Activated naive CD4-positive, alpha-beta T cell treated with Interleukin-2 at 50 U/mL for 16 hours (primary cell): Measurements from ENCODE around the gene RCN1.
"Not testable (repeated sequence)": the region's sequence is repeated elsewhere in the genome, so short reads cannot be mapped to it uniquely, and the experiment has no call there.

ENCODE experiments used
- DNase-seq: peaks from one replicate; pipeline ENCODE4 v3.0.0-alpha.2; 2020

RCN1 gene

DNA sequence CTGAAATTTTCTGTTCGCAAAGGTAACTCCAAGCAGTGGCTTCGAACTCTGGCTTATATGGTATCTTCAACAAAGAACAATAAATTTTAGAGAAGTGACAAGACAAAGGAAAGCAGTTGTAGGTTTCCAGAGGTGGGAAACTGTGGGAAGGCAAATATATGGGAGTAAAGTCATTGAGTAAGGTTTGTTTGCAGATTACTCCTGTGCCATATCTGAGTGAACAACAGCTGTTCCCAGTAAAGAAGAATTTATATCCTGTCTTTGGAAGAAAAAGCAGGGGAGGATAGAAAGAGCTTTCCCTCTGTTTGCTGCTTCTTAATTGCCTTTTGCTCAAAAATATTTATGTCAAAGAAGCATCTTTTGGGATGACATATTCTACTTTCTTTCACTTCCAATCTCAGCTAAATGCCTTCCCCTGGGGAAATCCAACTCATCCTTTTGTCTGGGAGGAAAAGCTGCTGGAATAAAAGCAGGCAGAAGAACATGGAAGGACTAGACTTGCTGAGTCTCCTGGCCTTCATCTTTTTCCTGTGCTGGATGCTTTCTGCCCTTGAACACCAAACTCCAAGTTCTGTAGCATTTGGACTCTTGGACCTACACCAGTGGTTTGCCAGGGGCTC is 10.4 kb upstream of the RCN1 start:
- DNase-seq, result no peak

GRCh38 chr11:32081129-32081641 is 9.7 kb upstream of the RCN1 start:
- no peak for DNase-seq

DNA sequence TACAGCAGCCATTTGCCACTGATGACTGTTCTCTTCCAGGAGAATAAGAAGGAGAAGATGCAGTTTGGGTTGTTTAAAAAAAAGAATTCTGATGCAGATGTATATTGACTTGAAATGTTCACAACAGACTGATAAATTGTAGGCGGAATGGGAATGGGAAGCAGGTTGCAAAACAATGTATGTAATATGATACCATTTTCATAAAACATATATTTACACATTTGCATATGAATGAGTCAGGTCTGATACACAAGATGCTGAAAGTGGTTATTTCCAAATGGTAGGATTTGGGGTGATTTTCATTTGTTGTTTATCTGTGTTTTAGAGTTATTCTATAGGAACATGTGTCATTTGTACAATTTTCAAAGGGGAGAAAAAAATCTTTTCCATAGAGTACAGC is 9.0 kb upstream of the RCN1 start:
- DNase-seq, result no peak

DNA sequence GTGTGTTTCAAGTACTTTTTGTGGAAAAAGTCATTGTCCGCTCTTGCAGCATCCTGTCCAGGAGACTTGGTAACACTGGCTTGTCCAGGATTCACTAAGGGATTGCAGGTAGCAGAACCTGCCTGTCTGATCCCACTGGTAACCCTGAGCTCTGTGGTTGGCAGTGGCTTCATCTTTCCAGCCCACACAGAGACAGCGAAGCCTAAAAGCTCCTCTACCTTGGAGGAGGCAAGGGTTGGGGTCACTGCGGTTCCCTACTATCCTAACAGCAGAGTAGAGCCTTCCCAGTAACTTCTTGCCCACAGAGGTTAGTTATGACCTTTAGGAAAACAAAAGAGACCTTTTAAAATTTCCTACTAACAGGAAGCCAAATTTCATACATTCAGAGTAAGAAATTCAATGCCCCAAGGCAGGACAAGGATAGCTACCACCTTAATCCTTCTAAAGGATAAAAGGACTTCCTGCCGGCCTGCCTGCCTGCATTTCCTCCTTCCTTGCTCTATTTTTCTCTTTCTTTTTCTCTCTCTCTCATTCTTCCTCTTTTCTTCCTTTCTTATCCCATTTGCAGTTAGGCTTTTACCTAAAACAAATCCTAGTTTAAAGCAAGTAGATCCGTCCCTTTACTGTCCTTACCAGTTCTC is 8.4 kb upstream of the RCN1 start:
- no peak for DNase-seq

GRCh38 chr11:32087597-32087996 is 3.3 kb upstream of the RCN1 start:
- DNase-seq, result no peak

DNA sequence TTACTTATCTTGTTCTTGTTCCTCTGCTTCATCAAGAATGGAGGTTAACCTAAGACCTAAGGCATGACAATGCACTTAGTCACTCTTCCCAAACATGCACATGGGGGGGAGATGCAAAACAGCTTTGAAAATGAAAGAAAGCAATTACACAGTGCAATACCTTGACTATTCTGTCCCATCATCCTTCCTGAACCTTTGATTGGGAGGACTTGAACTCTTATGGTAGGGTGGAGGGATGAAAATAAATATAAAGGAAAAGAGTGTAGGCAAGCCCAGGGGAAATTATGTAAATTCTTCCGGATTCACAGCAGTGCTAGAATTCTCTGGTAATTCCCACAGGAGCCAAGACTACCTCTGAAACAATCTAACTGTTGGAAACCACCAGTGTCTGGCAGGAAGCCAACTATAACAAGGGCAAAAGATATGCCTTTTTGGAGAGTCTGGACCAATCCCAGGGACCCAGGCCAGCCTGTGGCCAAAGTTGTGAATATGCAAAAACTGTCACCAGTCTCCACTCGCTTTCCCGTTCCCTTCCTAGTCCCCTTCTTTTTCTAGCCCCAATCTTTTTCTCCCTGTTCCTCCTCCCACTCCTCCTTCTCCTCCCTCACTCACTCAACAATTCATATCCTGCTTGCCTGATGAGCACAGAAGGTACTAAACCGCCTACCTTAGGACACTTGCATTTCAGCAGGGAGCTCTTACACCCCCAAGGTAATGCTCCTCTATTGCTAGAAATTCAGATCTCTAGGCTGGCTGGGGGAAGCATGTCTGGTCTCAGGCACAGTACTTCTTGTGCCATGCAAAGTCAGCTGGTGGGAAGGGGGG is 2.5 kb upstream of the RCN1 start:
- no peak for DNase-seq

DNA sequence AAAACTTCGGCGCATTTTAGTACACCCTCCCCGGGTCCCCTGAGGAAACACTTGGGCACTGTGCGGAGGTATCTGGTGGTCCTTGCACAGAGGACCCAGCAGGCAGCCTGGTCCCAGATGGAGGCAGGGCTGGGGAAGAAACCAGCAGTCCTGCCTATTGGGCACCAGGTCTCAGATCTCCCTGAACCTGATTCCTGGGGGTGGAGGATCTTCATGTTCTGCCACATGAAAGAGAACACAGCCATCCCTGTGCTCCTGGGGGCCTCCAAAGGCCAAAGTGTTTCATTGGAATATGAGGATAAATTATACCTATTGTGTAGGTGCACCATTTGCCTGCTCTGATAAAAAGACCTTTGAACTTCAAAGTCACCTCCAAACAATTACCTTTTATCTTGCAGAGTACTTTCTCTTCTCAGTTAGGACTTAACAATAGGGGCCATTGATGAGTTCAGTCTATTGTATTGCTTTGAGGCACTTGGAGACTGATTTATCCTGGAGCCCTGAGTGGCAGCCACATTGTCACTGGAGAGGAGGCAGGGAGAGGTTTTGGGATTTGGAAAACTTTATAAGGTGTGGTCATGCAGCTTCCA is 1.8 kb downstream of the RCN1 start:
- DNase-seq, result no peak

DNA sequence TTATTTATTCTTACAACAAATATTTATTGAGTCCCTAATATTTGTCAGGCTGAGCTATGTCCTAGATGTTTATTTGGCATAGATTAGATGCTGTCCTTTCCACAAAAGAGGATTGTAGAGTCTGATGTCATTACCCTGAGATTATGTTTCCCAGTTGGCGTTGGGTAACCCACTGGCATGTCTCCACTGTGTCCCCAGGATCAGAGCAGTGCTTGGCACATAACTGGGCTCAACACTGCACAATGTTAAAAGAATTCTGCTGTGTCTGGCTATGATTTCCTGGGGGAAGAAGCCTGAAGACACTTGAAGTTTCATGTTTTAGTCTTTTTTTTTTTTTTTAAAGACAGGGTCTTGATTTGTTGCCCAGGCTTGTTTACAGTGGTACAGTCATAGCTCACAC is 4.0 kb downstream of the RCN1 start:
- no peak for DNase-seq

GRCh38 chr11:32098142-32098903 is 7.4 kb downstream of the RCN1 start:
- no peak for DNase-seq

GRCh38 chr11:32099516-32099915 is 8.6 kb downstream of the RCN1 start:
- DNase-seq, result no peak

GRCh38 chr11:32100495-32100894 is 9.6 kb downstream of the RCN1 start:
- DNase-seq, result no peak

GRCh38 chr11:32101791-32102190 is 10.9 kb downstream of the RCN1 start:
- no peak for DNase-seq

DNA sequence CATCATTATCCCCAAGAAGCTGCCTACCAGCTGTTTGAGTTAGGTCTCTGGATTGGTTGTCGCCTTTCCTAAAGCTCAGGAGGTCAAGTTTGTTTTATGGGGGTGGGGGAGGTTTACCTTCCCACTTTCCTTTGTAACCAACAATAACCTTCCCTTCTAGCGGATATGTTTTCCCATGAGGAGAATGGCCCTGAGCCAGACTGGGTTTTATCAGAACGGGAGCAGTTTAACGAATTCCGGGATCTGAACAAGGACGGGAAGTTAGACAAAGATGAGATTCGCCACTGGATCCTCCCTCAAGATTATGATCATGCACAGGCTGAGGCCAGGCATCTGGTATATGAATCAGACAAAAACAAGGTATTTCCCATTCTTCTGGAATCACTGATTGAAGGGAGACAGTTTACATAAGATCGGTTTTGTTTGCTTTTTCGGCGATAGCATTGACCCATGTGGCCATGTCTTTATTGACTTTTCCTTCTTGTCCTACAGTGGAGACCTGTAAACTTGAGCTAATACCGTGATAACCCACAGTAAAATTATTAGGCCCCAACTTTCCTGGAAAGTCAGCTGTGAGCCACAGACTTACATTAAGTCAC is 12.3 kb downstream of the RCN1 start:
- not testable (repeated sequence) for DNase-seq

DNA sequence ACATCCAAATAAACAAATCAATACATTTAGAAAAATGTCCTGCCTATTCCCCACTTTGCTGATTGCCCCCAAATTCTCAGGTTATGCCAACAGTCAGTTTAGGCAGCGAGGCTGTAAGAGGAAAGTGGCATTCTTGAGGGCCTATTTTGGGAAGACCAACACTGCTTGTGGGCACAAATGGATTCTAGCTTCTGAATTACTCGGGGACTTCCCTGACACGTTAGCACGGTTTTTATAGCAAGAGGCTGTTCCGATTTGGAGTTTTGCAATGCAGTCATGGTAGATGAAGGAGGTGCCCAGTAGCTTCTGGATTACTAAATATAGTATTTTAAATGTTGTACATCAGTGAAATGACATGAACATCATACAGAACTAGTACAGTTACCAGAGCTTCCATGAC is 13.1 kb downstream of the RCN1 start:
- no peak for DNase-seq

- no peak for DNase-seq
Observed at GRCh38 chr11:32105871-32106560, 15.1 kb downstream of the RCN1 start.

GRCh38 chr11:32107647-32108046 is 16.8 kb downstream of the RCN1 start:
- no peak for DNase-seq

DNA sequence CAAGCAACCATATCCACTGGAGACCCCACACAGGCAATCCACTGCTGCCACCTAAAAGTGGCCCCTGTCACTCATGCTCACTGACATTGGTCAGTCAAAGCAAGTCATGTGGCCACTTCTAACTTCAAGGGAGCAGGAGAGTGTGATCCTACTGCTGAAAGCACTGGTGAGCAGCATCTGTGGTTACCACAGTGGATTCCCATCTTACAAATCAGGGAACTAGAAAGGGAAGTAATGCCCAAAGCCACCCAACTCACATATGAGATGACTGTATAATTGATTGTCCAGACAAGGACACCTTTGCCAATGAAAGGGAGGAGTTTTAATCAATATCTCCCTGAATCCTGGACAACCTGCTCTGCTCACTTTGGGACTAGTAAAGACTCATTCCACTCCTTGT is 17.7 kb downstream of the RCN1 start:
- DNase-seq, result no peak

DNA sequence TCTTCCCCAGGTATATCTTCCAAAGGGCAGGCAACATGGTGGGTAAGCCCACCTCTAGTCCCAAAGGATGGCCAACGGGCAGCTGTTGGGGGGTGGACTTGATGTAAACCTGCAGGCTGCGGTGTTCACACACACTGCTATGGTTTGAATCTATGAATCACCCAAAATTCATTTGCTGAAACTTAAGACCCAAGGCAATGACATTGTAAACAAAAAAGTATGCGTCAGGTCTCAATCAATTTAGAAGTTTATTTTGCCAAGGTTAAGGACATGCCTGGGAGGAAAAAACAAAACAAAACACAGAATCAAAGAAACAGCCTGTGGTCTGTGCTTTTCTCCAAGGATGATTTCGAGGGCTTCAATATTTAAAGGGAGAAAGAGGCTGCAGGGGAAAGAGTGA is 18.3 kb downstream of the RCN1 start:
- DNase-seq, result no peak

GRCh38 chr11:32109592-32109991 is 18.7 kb downstream of the RCN1 start:
- DNase-seq, result no peak

DNA sequence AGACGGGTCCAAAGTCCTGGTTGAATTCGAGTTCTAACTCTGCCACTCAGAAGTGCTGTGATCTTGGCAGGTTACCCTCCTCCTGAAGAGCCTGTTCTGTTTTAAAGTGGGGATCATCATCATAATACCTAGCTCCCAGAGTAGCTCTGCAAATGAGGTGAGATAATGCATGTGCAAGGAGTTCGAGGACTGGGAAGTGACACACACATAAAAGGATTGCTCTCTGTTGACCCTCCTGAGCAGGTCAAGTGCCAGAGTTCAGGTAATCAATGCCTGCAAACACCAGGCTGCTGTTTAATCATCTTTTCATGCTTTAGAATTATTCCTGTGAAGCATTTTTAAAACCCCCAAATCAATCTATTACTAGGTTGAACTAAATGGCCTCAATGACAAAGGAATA is 19.9 kb downstream of the RCN1 start:
- DNase-seq, result no peak

DNA sequence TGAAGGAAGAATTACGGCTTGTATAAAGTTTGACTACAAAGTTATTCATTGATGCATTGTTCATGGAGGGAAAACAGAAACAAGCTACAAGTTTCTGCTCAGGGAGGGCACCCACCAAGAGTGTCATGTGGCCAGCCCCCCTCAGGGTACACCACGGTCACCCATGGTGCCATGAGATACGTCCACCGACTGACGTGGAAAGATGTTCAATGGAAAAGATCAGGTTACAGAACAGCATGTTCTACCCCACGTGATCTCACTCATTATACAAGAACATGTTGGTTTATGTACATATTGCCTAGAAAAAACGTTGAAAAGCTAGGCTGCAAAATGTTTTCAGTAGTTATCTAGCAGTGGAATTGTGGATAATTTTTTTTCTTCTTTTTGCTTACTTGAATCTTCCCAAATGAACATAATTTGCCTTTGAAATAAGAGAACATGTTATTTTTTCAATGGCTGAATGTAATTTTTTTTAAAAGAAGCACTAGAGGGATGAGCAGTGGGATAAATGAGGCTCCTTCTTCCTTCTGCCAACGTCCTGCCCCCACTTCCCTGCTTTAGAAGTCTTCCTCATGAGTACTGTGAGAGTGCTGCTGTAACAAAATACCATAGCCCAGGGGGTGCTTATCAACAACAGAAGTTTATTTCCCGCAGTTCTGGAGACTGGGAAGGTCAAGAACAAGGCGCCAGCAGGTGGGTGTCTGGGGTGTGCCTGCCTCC is 22.5 kb downstream of the RCN1 start:
- DNase-seq, result no peak
